GM18499 (cell line): ENCODE data around the gene CLDND2.

ENCODE experiments used
- ATAC-seq: cut with Tn5 transposase; IDR thresholded peaks from one replicate; pipeline ENCODE4 v1.9.1; 2021; ENCODE audit warnings: moderate number of reproducible peaks; ENCODE audit not compliant: insufficient read depth, unreplicated experiment

The CLDND2 gene

DNA sequence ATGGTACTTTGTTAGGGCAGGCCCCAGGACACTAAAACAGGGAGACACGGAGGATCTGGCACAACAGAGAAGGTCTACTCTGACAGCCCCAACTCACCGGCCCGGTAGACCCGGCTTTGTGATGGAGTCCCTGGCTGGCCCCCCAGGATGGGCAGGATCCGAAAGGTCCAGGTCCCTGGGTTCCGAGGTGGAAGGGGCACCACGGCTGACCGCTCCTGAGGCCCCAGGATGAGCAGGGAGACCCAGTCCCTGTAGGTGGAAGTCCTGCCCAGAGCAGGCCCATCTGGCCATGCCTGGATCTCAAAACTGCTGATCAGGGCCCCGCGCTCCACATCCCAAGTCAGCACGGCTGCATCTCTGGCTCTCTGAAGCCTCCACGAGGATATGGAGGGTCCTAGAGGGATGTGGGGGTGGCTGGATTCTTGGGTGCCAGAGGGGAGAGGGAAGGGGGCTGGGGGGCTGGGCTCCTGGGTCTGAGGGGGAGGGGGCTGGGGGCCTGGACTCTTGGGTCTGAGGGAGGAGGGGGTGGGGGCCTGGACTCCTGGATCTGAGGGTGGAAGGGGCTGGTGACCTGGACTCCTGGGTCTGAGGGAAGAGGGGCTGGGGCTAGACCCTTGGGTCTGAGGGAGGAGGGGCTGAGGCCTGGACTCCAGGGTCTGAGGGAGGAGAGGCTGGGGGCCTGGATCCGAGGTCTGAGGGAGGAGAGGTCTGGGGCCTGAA, 31.5 kb downstream of the CLDND2 start:
- no peak for ATAC-seq

DNA sequence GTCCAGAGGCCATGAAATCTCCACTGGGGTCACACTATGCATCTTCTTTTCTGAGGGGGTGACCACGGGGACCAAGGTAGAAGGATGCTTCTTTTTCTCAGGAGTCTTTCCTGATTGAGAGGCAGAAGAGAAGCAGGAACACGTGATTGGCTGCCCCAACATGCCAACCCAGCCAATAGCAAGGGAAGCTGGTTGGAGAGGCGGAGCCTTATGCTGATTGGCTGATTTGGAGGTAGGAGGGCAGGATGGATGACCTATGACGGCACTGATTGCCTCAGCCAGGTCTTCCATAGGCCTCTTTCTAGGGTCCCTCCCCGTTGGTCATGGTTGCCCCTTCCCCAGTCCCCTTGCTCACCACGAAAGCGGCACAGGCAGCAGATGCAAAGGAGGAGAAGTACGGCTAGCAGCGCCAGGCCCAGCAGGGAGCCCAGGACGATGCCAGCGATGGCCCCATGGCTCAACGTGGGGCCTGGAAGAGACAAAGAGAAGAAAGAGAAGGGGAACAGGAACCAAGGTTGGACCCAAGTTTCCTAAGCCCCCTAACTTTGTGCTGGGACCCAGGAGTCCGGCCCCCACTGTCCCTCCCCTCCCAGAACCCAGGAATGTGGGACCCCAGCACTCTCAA, 34.9 kb downstream of the CLDND2 start:
- no peak for ATAC-seq

DNA sequence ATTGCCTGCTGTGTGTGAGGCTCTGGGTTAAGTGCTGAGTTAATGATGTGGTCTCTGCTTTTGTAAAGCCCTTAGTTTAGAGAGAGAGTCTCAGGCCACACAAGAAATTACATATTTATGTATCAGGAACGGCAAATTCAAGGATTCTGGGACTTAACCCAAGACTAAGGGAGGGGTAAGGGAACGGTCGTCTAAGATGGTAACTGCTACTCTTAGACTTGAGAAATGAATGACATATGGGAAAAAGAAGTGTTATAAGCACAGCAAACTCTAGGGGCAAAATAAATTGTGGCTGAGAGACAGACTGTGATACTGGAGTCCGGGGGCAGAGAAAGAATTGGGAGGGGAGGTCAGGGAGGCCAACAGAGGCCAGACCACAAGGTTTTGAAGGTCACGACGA, 37.1 kb downstream of the CLDND2 start:
- ATAC-seq: no peak

GRCh38 chr19:51331193-51331592, 37.6 kb downstream of the CLDND2 start:
- ATAC-seq: no peak

GRCh38 chr19:51330366-51330765, 38.4 kb downstream of the CLDND2 start:
- no peak for ATAC-seq

DNA sequence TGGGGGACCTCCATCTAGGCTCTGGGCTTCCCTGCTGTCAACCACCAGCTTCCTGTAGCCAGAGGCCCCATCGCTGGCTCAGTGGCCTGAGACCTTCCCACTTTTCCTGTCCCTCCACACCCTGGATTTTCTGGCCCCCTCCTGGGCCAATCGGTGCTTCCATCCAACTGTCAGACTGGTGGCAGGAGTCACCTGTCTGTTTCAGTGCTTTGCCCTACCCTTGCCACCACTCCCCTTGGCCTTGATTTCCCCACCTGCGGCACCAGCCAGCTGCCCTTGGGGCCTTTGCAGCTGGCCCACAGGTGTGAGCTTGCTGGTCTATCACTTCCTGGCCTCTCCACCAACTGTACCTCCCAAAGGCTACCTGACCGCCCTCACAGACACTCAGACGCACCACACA, 39.4 kb downstream of the CLDND2 start:
- no peak for ATAC-seq

DNA sequence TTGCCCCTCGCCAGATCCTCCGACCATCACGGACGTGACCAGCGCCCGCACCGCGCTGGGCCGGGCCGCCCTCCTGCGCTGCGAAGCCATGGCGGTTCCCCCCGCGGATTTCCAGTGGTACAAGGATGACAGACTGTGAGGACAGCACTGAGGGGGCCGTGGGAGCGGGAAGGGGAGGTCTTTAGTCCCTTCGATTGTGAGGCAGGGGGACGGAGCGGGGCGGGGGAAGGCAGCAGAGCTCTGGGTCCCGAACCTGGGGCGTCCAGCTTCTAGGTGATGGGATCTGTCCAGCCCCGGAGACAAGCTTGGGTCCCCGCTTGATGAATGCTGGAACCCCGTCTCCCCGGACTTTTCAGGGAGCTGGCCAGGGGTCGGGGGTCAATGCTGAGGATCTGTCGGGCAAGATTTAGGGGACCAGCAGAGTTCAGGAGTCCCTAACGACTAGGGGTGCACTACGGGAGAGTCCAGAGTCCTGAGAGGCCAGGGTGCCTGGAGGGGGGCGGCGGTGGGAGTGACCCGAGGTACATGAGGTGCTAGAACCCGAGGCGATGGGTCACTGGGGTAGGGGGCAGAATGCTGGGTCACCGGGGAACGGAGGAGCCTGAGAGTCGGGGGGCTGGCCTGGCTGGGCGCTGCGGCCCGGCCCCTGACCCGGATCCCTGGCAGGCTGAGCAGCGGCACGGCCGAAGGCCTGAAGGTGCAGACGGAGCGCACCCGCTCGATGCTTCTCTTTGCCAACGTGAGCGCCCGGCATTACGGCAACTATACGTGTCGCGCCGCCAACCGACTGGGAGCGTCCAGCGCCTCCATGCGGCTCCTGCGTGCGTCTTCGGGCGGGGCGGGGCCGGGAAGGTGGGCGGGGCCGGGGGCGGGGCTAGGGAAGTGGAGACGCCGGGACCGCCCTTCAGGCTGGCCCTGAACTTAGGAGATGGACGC, 41.5 kb downstream of the CLDND2 start:
- ATAC-seq: no peak

DNA sequence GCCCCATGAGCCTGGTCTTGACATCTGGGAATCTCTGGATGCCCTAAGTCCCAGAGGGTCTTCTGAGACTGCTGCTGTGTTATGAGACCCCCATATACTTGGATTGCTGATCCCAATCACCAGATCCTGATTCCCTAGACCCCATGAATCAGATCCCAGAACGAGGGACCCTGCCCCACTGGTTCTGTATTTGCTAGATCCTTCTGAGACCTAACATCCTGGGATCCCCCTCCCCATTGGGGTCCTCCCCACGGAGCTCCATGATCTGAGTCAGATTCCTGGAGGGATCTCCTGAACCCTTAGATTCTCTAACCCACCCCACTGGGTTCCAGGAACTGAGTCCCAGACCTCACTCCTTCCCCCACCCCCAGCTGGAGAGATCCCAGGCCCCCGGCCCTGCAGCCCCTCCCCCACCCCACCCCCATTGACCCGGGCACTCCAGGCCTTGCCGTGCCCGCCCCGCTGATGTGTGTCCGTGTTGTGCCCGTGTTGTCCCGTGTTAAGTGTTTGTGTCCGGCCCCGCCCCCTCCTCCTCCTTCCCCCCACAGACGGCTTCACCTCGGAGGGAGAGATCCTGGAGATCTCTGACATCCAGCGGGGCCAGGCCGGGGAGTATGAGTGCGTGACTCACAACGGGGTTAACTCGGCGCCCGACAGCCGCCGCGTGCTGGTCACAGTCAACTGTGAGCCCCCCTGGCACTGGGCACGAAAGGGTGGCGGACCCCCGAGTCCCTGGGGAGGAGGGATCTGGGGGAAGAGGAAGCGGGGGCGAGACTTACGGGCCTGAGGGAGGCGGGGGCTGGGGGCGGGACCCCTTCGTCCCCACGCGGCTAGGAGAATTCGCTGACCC, 42.4 kb downstream of the CLDND2 start:
- ATAC-seq: no peak

GRCh38 chr19:51325161-51325976, 43.4 kb downstream of the CLDND2 start:
- no peak for ATAC-seq

- no peak for ATAC-seq
Measured at GRCh38 chr19:51324167-51324481, 44.7 kb downstream of the CLDND2 start.

GRCh38 chr19:51323481-51324166, 45.2 kb downstream of the CLDND2 start:
- ATAC-seq: no peak

DNA sequence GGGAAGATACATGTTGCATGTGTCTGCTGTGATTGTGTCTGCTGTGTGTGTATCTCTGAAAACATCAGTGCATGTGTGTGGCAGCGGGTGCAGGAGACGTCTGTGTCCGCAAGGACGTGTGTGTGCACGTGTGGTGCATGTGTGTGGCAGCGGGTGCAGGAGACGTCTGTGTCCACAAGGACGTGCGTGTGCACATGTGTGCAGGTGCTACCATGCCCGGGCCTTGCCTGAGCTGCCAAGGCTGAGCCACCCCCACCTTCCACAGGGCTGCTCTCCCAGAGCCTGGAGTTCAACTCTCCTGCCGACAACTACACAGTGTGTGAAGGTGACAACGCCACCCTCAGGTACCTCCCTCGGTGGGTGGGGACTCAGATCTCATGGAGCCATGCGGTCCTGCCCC, 47.0 kb downstream of the CLDND2 start:
- ATAC-seq: no peak

GRCh38 chr19:51320280-51320657, 48.5 kb downstream of the CLDND2 start:
- no peak for ATAC-seq

- no peak for ATAC-seq
Measured at GRCh38 chr19:51319649-51320279, 49.0 kb downstream of the CLDND2 start.

GRCh38 chr19:51318687-51319648, 49.8 kb downstream of the CLDND2 start:
- ATAC-seq: no peak

DNA sequence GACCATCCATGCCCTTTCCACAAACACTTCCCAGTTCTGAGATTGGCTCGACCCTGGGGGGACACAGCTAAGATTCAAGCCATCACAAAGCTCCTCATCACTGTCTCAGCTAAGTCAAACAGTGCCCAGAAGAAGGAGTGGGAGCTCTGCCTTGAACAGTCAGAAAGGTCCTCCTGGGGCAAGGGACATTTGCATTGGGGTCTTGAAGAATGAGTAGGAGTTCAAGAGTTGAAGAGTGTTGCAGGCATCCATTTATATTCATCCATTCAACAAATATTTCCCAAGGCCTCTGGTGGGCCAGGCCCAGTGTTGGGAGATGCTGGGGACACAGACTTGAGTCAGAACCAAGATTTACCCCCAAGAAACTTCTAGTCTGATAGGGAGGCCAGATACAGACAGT, 50.8 kb downstream of the CLDND2 start:
- ATAC-seq: no peak

DNA sequence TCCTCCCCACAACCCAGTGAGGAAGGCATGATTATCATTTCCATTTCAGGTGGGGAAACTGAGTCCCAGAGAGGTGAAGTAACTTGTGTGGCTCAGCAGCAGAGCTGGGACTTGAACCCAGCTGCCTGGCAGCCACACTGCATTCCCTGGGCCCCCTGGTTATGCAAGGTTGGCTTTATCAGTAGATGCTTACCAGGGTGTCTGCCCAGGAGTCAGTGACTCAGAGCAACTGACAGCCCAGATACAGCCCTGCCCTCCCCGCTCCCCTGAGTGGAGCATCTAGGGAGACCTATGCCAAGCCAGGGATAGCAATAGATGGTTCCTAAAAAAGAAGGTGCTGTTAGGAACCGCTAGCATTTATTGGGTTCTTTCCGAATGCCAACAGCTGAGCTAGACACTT, 51.4 kb downstream of the CLDND2 start:
- ATAC-seq: no peak
